Suprapubic skin (tissue), 3 donors: ENCODE results near the gene CDKN2AIPNL.

Experiments used
- POLR2A ChIP-seq, 2 donors: fragments of 450-650 bp; IDR thresholded peaks; one replicate each; pipeline ENCODE4 v1.6.1; 2017; ENCODE audit warnings: antibody characterized with exemption in 2 of 2, mild to moderate bottlenecking in 2 of 2, moderate library complexity in 2 of 2
- TF ChIP-seq, protein P1 (sequence below), 2 donors: fragments of 200-600 bp in 1 of 2; fragments of 450-650 bp in 1 of 2; sonication (generic) in 1 of 2; IDR thresholded peaks; one replicate each; pipeline ENCODE4 v1.5.1; 2016 to 2019; ENCODE audit warnings: antibody characterized with exemption in 2 of 2, mild to moderate bottlenecking in 1 of 2, moderate library complexity in 1 of 2

DNA sequence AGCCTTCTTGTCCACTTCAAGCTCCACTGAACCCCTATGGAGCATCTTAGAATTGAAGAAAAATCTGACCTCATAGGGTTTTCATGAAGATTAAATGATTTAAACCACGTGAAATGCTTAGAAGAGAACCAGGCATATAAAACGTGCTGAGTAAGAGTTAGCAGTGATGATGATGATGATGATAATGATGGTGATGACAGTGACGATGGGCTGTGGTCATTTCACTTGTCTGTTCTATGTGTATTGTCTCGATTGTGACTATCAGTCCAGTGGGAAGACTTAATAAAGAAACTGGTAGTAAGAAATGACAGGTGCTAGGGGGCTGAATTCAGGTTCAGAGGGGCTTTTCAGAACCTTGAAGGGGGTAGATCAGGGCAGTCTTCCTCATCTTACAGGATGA lies 45.1 kb upstream of the CDKN2AIPNL start:
- TF ChIP-seq POLR2A (IDR thresholded peaks at IDR 0.05), result no peak
- TF ChIP-seq, protein P1, sequence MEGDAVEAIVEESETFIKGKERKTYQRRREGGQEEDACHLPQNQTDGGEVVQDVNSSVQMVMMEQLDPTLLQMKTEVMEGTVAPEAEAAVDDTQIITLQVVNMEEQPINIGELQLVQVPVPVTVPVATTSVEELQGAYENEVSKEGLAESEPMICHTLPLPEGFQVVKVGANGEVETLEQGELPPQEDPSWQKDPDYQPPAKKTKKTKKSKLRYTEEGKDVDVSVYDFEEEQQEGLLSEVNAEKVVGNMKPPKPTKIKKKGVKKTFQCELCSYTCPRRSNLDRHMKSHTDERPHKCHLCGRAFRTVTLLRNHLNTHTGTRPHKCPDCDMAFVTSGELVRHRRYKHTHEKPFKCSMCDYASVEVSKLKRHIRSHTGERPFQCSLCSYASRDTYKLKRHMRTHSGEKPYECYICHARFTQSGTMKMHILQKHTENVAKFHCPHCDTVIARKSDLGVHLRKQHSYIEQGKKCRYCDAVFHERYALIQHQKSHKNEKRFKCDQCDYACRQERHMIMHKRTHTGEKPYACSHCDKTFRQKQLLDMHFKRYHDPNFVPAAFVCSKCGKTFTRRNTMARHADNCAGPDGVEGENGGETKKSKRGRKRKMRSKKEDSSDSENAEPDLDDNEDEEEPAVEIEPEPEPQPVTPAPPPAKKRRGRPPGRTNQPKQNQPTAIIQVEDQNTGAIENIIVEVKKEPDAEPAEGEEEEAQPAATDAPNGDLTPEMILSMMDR (IDR thresholded peaks at IDR 0.05), result no peak
